SU-DHL-6 (cell line): Measurements from ENCODE around the gene ME1.

Experiments
- H2AFZ ChIP-seq: fragments of 200-600 bp; sonication (generic); 2 replicates; pipeline ENCODE4 v1.6.1; 2014; ENCODE audit warnings: low read depth, mild to moderate bottlenecking, moderate library complexity, mixed read lengths, antibody characterized with exemption, low read length; ENCODE audit not compliant: severe bottlenecking
- H3F3A ChIP-seq: fragments of 200-600 bp; shearing (Covaris generic); 2 replicates; pipeline ENCODE4 v1.6.0; 2016; ENCODE audit warnings: antibody characterized with exemption, mild to moderate bottlenecking; ENCODE audit not compliant: insufficient read depth
- H3K27ac ChIP-seq: fragments of 200-600 bp; sonication (generic); 2 replicates; pipeline ENCODE4 v1.5.1; 2016; ENCODE audit warnings: low read depth, mild to moderate bottlenecking, low read length, moderate library complexity, mixed read lengths
- H3K27me3 ChIP-seq: fragments of 200-600 bp; sonication (generic), shearing (Covaris generic); 2 replicates; pipeline ENCODE4 v1.6.0; 2014; ENCODE audit warnings: mild to moderate bottlenecking, low read length
- H3K36me3 ChIP-seq: fragments of 200-600 bp; sonication (generic); 2 replicates; pipeline ENCODE4 v1.6.1; 2014; ENCODE audit warnings: mild to moderate bottlenecking, low read length, mixed read lengths
- H3K4me2 ChIP-seq: fragments of 300-600, 200-600 bp; shearing (Covaris generic), sonication (generic); 2 replicates; pipeline ENCODE4 v1.6.0; 2014; ENCODE audit warnings: low read length, low read depth, mild to moderate bottlenecking; ENCODE audit not compliant: poor library complexity, severe bottlenecking
- H3K4me3 ChIP-seq: fragments of 200-600 bp; sonication (generic); 2 replicates; pipeline ENCODE4 v1.5.1; 2014; ENCODE audit warnings: antibody characterized with exemption, low read length, mild to moderate bottlenecking, mixed read lengths; ENCODE audit not compliant: insufficient read depth, poor library complexity, severe bottlenecking
- H3K79me2 ChIP-seq: fragments of 200-600 bp; sonication (generic); 2 replicates; pipeline ENCODE4 v1.6.1; 2014; ENCODE audit warnings: mild to moderate bottlenecking, low read length, moderate library complexity; ENCODE audit not compliant: insufficient read depth
- H3K9ac ChIP-seq: fragments of 200-600 bp; sonication (generic); 2 replicates; pipeline ENCODE4 v1.7.0; 2014; ENCODE audit warnings: mild to moderate bottlenecking, low read length
- H3K9me2 ChIP-seq: fragments of 200-600 bp; sonication (generic); replicated peaks from 2 replicates; pipeline ENCODE4 v1.6.1; 2014; ENCODE audit warnings: low read length; ENCODE audit not compliant: insufficient read depth
- H3K9me3 ChIP-seq: fragments of 200-600 bp; sonication (generic); 2 replicates; pipeline ENCODE4 v1.6.1; 2014; ENCODE audit warnings: low read length, mixed read lengths; ENCODE audit not compliant: insufficient read depth
- H4K20me1 ChIP-seq: fragments of 200-600 bp; sonication (generic); 2 replicates; pipeline ENCODE4 v1.6.1; 2014; ENCODE audit warnings: low read depth, mild to moderate bottlenecking, antibody characterized with exemption, low read length, moderate library complexity, mixed read lengths
- EZH2phosphoT487 ChIP-seq: fragments of 200-600 bp; sonication (generic), shearing (Covaris generic); conservative IDR thresholded peaks from 2 replicates; pipeline ENCODE4 v1.6.1; 2018; ENCODE audit warnings: mild to moderate bottlenecking, antibody characterized with exemption, low read length, moderate library complexity, mixed read lengths
- TF ChIP-seq, protein P1 (sequence below): fragments of 200-600 bp; sonication (generic); IDR thresholded peaks from one replicate; pipeline ENCODE4 v1.5.1; 2017; ENCODE audit warnings: antibody characterized with exemption, mild to moderate bottlenecking, low read length, moderate library complexity; ENCODE audit not compliant: insufficient read depth, poor library complexity, severe bottlenecking

ME1 gene

DNA sequence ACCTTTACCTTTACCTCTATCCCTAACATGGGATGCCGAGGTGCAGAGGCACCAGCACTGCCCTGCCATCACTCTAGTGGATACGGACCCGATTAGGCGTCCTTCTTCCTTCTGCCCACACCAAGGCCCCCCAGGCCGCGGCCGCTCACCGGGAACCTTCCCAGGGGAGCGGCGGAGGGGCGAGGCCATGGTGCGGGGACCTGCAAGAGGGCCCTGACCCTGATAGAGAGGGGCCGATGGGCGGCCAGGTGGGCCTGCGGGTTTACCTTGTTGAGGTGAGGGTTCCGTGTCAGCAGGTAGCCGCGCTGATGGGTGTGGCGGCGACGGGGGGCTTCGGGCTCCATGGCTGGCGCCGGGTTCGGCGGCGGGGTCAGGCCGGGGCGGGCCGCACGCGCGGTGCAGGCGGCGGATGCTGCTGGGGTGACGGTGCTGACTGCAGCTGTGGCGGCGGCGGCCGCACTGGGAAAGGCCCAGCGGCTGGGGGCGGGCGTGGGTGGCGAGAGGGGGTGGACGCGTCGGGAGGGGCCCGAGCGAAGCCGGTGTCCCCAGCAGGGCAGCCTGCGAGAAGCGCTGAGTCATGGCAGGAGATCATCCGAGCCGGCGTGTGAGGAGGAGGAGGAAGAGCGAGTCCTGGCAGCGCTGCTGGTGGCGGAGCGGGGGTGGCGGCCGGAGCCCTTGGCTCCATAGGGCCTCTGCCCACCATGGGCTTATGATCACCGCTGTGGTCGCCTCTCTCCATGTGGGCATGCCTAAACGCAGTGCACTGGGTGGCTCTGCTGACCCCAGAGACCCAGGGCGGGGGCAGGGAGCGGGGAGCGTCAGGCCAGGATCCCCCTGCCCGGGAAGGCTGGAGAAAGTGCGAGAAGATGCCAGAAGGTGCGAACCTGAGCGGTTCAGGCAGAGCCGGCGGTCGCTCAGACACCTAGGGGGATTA, at the start of gene ME1:
ME1 (minus strand) TSS at position 441 of the 934 bp plus-strand sequence; CDS start at position 344, 97 bp downstream.
- Histone ChIP-seq H3K4me3 (no peak within 1 kb of the TSS), H4K20me1 (no peaks in the 10 kb centered on the region), H3K27ac (no peak within 1 kb of the TSS), H3K27me3 (no peaks in the 10 kb centered on the region), H3K4me2 (no peak within 1 kb of the TSS), H2AFZ (no peak within 1 kb of the TSS), H3K79me2 (no peaks in the 10 kb centered on the region), H3K9me3 (no peaks in the 10 kb centered on the region), H3K9ac (no peak within 1 kb of the TSS), H3F3A (no peaks in the 10 kb centered on the region), H3K36me3 (no peaks in the 10 kb centered on the region), H3K9me2 (no peaks in the 10 kb centered on the region)
- TF ChIP-seq, protein P1, sequence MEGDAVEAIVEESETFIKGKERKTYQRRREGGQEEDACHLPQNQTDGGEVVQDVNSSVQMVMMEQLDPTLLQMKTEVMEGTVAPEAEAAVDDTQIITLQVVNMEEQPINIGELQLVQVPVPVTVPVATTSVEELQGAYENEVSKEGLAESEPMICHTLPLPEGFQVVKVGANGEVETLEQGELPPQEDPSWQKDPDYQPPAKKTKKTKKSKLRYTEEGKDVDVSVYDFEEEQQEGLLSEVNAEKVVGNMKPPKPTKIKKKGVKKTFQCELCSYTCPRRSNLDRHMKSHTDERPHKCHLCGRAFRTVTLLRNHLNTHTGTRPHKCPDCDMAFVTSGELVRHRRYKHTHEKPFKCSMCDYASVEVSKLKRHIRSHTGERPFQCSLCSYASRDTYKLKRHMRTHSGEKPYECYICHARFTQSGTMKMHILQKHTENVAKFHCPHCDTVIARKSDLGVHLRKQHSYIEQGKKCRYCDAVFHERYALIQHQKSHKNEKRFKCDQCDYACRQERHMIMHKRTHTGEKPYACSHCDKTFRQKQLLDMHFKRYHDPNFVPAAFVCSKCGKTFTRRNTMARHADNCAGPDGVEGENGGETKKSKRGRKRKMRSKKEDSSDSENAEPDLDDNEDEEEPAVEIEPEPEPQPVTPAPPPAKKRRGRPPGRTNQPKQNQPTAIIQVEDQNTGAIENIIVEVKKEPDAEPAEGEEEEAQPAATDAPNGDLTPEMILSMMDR = no peak
- TF ChIP-seq EZH2phosphoT487 = no peak

DNA sequence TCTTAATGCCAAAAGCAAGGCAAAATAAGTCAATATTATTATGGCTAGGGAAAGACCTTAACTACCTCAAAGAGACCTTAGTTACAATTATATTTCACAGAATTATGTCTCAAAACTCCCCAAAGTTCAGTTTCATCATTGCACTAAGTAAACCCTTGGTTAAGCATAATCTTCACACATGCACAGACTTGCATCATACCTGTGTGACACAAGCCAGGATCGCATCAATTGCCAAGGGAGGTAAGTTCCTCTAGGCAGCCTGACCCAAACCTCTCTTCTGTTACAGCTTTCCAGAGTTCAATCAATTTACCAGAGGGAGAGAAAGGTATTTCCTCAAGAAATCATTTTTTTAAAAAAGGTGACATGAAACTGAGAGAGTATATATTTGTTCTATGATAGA, 49.6 kb upstream of the ME1 start:
- no peaks in the 10 kb centered on the region for H3K79me2 ChIP-seq
- no peak for TF ChIP-seq EZH2phosphoT487
- TF ChIP-seq, protein P1 = no peak
- no peak overlapping the region for H3K4me2 ChIP-seq
- H2AFZ ChIP-seq = no peak overlapping the region
- H4K20me1 ChIP-seq = no peaks in the 10 kb centered on the region
- H3F3A ChIP-seq = no peaks in the 10 kb centered on the region
- H3K27me3 ChIP-seq = no peaks in the 10 kb centered on the region
- no peak overlapping the region for H3K4me3 ChIP-seq
- H3K9ac ChIP-seq = no peak overlapping the region
- no peaks in the 10 kb centered on the region for H3K36me3 ChIP-seq
- H3K9me3 ChIP-seq = no peaks in the 10 kb centered on the region
- H3K27ac ChIP-seq = no peak overlapping the region
- no peaks in the 10 kb centered on the region for H3K9me2 ChIP-seq

DNA sequence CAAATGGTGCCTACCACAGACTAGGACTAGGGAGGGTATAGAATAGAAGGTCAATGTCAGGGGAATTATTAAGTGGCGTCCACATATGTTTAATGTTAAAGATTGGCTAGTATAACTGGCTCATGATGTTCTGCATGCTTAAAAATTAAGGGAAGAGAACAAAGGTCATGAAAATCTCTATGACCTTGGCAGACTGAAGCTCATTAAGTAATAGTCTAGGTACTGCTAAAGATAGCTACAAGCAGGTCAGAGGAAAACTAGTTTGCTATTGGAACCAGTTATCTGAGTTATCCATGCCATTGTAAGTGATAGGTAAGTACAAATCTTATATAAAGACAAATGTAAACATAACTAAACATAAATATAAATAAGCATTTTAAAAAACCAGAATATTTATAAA, 48.5 kb upstream of the ME1 start:
- H3K9me2 ChIP-seq = no peaks in the 10 kb centered on the region
- no peaks in the 10 kb centered on the region for H4K20me1 ChIP-seq
- H3K9me3 ChIP-seq = no peaks in the 10 kb centered on the region
- no peak overlapping the region for H2AFZ ChIP-seq
- H3K36me3 ChIP-seq = no peaks in the 10 kb centered on the region
- no peak overlapping the region for H3K9ac ChIP-seq
- no peak for TF ChIP-seq EZH2phosphoT487
- TF ChIP-seq, protein P1 = no peak
- H3F3A ChIP-seq = no peaks in the 10 kb centered on the region
- no peaks in the 10 kb centered on the region for H3K27me3 ChIP-seq
- H3K4me3 ChIP-seq = no peak overlapping the region
- no peaks in the 10 kb centered on the region for H3K79me2 ChIP-seq
- H3K4me2 ChIP-seq = no peak overlapping the region
- H3K27ac ChIP-seq = no peak overlapping the region
